Measurements from ENCODE around the gene ARSD. TPM values are rescaled to one million over a fixed set of nuclear protein-coding genes. Genes with fewer than 3 reads are reported as not detected.
"Not testable (repeated sequence)": the region's sequence is repeated elsewhere in the genome, so short reads cannot be mapped to it uniquely, and the experiment has no call there.

Gene ARSD, protein sequence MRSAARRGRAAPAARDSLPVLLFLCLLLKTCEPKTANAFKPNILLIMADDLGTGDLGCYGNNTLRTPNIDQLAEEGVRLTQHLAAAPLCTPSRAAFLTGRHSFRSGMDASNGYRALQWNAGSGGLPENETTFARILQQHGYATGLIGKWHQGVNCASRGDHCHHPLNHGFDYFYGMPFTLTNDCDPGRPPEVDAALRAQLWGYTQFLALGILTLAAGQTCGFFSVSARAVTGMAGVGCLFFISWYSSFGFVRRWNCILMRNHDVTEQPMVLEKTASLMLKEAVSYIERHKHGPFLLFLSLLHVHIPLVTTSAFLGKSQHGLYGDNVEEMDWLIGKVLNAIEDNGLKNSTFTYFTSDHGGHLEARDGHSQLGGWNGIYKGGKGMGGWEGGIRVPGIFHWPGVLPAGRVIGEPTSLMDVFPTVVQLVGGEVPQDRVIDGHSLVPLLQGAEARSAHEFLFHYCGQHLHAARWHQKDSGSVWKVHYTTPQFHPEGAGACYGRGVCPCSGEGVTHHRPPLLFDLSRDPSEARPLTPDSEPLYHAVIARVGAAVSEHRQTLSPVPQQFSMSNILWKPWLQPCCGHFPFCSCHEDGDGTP
- 10 to 100 TPM; 11.6 to 87.4 (median 60.0) TPM for total RNA-seq

DNA sequence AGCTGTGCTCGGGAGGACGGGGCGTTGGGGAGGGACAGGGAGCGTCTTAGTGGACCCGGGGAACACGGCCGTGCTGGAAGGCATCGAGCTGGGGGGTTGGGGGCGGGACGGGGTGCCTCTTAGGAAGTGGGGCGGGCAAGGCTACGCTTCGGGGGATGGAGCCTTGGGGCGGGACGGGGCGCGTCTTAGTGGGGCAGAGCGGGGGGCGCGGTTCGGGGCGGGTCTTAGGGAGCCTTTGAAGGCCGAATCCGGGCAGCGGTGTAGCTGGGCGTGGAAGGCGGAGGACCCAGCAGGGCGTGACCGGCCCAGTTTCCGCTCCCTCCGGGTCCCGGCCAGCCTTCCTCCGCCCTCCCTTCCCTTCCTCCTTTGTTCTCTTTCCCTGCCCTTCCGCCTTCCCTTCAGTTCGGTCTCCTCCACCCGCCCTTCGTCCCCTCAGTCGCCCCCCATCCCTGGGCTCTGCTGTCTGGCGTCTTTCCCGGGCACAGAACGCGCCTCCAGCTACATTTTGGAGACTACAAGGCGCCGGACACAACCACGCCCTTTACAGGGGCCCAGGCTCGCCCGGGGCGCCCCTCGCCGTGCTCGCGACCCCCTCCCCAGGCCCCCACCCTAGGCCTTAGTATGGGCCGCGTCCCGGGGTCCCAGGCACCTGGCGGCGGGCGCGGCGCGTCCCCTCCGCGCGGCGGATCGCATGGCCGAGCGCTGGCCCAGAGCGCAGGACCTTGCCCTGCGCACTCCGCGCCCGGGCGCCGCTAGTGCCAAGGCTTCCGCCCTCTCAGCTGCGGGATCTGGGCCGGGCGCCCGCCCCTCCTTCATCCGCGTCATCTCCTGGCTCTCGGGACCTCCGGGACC, at the start of gene ARSD:
ARSD (minus strand) TSS at position 757 of the 852 bp plus-strand sequence; CDS start at position 693, 64 bp downstream.
- TF ChIP-seq, protein P1, sequence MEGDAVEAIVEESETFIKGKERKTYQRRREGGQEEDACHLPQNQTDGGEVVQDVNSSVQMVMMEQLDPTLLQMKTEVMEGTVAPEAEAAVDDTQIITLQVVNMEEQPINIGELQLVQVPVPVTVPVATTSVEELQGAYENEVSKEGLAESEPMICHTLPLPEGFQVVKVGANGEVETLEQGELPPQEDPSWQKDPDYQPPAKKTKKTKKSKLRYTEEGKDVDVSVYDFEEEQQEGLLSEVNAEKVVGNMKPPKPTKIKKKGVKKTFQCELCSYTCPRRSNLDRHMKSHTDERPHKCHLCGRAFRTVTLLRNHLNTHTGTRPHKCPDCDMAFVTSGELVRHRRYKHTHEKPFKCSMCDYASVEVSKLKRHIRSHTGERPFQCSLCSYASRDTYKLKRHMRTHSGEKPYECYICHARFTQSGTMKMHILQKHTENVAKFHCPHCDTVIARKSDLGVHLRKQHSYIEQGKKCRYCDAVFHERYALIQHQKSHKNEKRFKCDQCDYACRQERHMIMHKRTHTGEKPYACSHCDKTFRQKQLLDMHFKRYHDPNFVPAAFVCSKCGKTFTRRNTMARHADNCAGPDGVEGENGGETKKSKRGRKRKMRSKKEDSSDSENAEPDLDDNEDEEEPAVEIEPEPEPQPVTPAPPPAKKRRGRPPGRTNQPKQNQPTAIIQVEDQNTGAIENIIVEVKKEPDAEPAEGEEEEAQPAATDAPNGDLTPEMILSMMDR (IDR thresholded peaks at IDR 0.05) = no peak
- peak; percentile 83 to 87 for TF ChIP-seq POLR2A (IDR thresholded peaks at IDR 0.05)
- peak within 1 kb of the TSS; percentile 55 to 75 (median 70) for H3K4me3 ChIP-seq
- H3K9me3 ChIP-seq = no peaks in the 10 kb centered on the region
- peak within 1 kb of the TSS; percentile 85 to 98 (median 96) for H3K27ac ChIP-seq
- no peaks in the 10 kb centered on the region for H3K36me3 ChIP-seq
- DNase-seq = peak; percentile 81 to 95 (median 87)
- no peaks in the 10 kb centered on the region for H3K27me3 ChIP-seq
- peaks cover 0 to 3% (median 0%) of the 10 kb centered on the region in 4 donors for H3K4me1 ChIP-seq

DNA sequence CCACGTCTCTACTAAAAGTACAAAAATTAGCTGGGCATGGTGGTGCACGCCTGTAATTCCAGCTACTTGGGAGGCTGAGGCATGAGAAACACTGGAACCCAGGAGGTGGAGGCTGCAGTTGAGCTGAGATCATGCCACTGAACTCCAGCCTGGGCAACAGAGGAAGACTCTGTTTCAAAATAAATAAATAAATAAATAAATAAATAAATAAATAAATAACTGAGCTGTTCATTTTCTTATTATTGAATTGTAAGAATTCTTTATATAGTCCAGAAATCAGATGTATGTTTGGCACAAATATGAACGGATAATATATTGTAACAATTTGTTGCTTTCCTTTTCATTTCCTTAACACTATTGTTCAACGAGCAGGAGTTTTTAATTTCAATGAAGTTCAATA, 49.5 kb upstream of the ARSD start:
- not testable (repeated sequence) for H3K27ac ChIP-seq, H3K4me1 ChIP-seq, DNase-seq, H3K9me3 ChIP-seq, H3K27me3 ChIP-seq, H3K36me3 ChIP-seq, H3K4me3 ChIP-seq

DNA sequence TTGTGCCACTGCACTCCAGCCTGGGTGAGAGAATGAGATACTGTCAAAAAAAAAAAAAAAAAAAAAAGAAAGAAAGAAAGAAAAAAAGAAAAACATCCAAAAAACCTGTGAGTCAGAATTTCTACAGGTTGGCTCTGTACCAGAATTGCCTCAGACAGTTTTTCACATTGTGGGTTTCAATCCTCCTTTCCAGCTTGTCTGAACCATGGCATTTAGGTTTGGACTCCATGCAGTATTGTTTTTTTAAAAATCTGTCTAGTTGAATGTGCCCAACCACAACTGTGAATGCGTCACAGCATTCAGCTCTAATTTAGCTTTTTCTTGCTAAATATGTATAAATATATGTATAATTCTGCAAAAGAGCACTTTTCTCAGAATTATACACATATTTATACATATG, 45.8 kb upstream of the ARSD start:
- Histone ChIP-seq H3K4me3 (no peak overlapping the region), H3K27ac (no peak overlapping the region), H3K36me3 (no peaks in the 10 kb centered on the region), H3K4me1 (no peaks in the 10 kb centered on the region), H3K9me3 (no peaks in the 10 kb centered on the region), H3K27me3 (no peaks in the 10 kb centered on the region)
- no peak for DNase-seq
- no peak for TF ChIP-seq POLR2A (IDR thresholded peaks at IDR 0.05)
- TF ChIP-seq, protein P1 (IDR thresholded peaks at IDR 0.05) = no peak

DNA sequence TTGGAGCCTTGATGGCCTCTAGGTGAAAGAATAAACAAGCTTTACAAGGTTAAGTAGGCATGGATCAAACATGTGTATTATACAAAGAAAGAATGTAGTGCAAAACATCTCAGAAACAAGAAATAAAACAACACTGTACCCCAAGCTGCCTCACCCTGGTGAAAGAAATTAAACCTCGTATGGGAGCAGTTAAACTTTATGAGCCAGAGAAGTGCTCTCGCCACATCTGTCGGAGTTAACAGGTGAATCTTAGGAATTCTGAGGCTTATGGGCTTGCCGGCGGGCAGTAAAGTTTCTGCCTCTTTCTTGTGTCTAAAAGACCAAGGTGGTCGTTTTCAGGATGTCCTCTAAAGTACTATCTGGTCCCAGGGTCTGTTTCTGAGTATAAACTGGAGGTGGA, 43.3 kb upstream of the ARSD start:
- Histone ChIP-seq H3K9me3 (no peaks in the 10 kb centered on the region), H3K4me3 (no peak overlapping the region), H3K27me3 (no peaks in the 10 kb centered on the region), H3K4me1 (no peaks in the 10 kb centered on the region), H3K36me3 (no peaks in the 10 kb centered on the region), H3K27ac (no peak overlapping the region)
- TF ChIP-seq POLR2A (IDR thresholded peaks at IDR 0.05) = no peak
- DNase-seq = no peak

DNA sequence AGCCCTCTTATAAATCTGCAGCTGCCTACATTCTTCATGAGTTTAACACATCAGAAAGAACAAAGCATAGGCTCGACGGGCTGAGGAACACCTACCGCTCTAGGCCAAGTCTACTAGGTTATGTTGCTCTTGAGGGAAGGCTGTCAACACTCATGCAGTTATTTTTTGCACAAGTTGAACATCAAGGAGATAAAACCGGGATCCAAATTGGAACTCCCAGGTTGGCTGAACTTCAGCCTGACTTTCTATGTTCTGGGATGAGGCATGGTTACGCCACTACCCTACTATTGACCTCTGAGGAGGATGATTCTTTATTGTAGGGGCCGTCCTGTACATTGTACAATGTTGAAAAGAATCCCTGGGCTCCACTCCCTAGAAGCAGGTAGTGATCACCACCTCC, 39.9 kb upstream of the ARSD start:
- Histone ChIP-seq H3K27me3 (no peaks in the 10 kb centered on the region), H3K27ac (no peak overlapping the region), H3K36me3 (no peaks in the 10 kb centered on the region), H3K4me1 (no peaks in the 10 kb centered on the region), H3K4me3 (no peak overlapping the region), H3K9me3 (no peaks in the 10 kb centered on the region)
- DNase-seq = no peak
- TF ChIP-seq, protein P1 (IDR thresholded peaks at IDR 0.05) = no peak
- TF ChIP-seq POLR2A (IDR thresholded peaks at IDR 0.05) = no peak

DNA sequence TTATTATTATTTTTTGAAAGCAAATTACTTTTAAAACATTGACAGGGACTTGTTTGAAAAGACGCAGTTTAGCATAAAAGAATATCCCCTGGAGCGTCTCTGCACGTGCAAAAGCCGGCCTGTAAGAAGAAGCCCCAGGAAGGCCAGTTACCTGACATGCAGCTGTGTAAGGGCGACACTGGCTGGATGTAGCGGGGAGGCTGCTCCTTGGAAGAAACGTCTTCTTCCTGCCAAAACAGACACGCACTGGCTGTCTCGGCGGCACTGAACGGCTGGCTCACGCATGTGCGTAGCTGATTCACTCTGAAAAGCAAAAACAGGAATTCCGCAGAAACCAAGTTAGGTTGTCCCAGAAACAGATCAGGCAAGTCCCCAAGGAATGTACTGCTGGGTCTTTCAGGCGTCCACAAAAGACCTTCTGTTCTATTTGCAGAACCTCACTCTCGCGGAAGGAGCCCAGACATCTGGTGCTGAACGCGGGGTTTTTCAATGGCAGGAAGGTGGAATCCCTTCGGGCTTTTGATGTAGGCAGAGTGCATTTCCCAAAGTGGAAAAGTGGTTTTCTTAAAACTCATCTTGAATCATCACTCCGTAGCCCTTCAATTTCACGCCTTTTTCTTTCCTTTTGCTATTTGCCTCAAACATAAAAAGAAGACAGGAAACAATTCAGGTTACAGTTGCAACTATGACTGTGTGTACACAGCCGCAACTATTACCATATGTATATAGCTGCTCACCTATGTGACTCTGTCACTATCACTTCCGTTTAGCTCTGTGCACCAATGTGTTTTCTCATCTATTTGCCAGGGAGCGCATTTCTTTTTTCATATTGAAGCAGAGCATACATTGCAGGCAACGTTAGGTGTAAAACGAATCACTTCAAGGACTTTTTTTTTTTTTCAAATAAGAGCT, 39.1 kb upstream of the ARSD start:
- Histone ChIP-seq H3K9me3 (no peaks in the 10 kb centered on the region), H3K4me1 (no peaks in the 10 kb centered on the region), H3K27me3 (no peaks in the 10 kb centered on the region), H3K36me3 (no peaks in the 10 kb centered on the region), H3K27ac (no peak overlapping the region), H3K4me3 (peak overlapping the region in 1 of 4 donors; percentile 5)
- no peak for DNase-seq
- TF ChIP-seq, protein P1 (IDR thresholded peaks at IDR 0.05) = no peak
- TF ChIP-seq POLR2A (IDR thresholded peaks at IDR 0.05) = no peak
